K562 (cell line): ENCODE measurements around the gene VARS1. TPM values are rescaled to one million over a fixed set of nuclear protein-coding genes. Genes with fewer than 3 reads are reported as not detected.
A peak's percentile ranks its signal among the peaks of the same experiment; 100 is the strongest.

ENCODE experiments used
- CHD2 ChIP-seq: IDR thresholded peaks from 2 replicates; pipeline ENCODE4 v1.6.1; 2011; ENCODE audit warnings: low read depth, low read length
- EP300 ChIP-seq: IDR thresholded peaks from 2 replicates; pipeline ENCODE4 v1.6.1; 2012; ENCODE audit warnings: low read length, improper control_type of control experiment
- GABPA ChIP-seq: fragments of 200-800 bp; sonication (Bioruptor generic); conservative IDR thresholded peaks from 2 replicates; pipeline ENCODE4 v1.6.1; 2016; ENCODE audit warnings: low read depth, missing genetic modification characterization, missing compliant biosample characterization
- ILF3 ChIP-seq: fragments of 450-650 bp; IDR thresholded peaks from 2 replicates; pipeline ENCODE4 v1.6.1; 2018; ENCODE audit warnings: antibody characterized with exemption, mild to moderate bottlenecking, moderate library complexity, borderline replicate concordance
- ILK ChIP-seq: fragments of 450-650 bp; IDR thresholded peaks from 2 replicates; pipeline ENCODE4 v1.6.1; 2016; ENCODE audit warnings: missing genetic modification characterization, low read depth, mild to moderate bottlenecking, missing compliant biosample characterization, moderate library complexity, borderline replicate concordance
- KDM5B ChIP-seq: fragments of 200-600 bp; sonication (generic); IDR thresholded peaks from 2 replicates; pipeline ENCODE4 v1.6.1; 2012; ENCODE audit warnings: low read depth, mild to moderate bottlenecking, moderate library complexity, low read length, control low read depth, inconsistent platforms; ENCODE audit not compliant: insufficient replicate concordance
- KLF16 ChIP-seq: IDR thresholded peaks from 2 replicates; pipeline ENCODE4 v1.6.1; 2016; ENCODE audit warnings: antibody characterized with exemption
- OTX1 ChIP-seq: fragments of 450-650 bp; formaldehyde crosslinking; IDR thresholded peaks from 2 replicates; pipeline ENCODE4 v1.4.0; 2022; ENCODE audit warnings: mild to moderate bottlenecking
- PHB2 ChIP-seq: fragments of 450-650 bp; IDR thresholded peaks from 2 replicates; pipeline ENCODE4 v1.6.1; 2017; ENCODE audit warnings: low read depth
- RFX7 ChIP-seq: fragments of 250-450 bp; sonication (Bioruptor Pico); IDR thresholded peaks from 2 replicates; pipeline ENCODE4 v1.5.1; 2021; ENCODE audit warnings: mild to moderate bottlenecking
- SNAPC5 ChIP-seq: fragments of 250-450 bp; sonication (Bioruptor Pico); IDR thresholded peaks from 2 replicates; pipeline ENCODE4 v1.8.0; 2021; ENCODE audit warnings: moderate library complexity, mild to moderate bottlenecking, inconsistent platforms
- TRIM28 ChIP-seq: fragments of 450-650 bp; IDR thresholded peaks from 2 replicates; pipeline ENCODE4 v1.6.1; 2017
- ZMIZ1 ChIP-seq, 2 experiments: fragments of 150-350 bp in 1 of 2; IDR thresholded peaks; 2 replicates each; pipeline ENCODE4 v1.6.1; 2012 to 2016; ENCODE audit warnings: low read depth in 2 of 2, low read length in 2 of 2, mild to moderate bottlenecking in 1 of 2, moderate library complexity in 1 of 2
- ZNF280B ChIP-seq: fragments of 250-450 bp; sonication (Bioruptor Pico); IDR thresholded peaks from 2 replicates; pipeline ENCODE4 v1.5.1; 2021; ENCODE audit warnings: mild to moderate bottlenecking
- ZNF445 ChIP-seq: fragments of 250-450 bp; sonication (Bioruptor Pico); IDR thresholded peaks from 2 replicates; pipeline ENCODE4 v1.4.0; 2020; ENCODE audit warnings: low read depth, mild to moderate bottlenecking, moderate library complexity
- ZNF449 ChIP-seq: fragments of 250-450 bp; sonication (Bioruptor Pico); IDR thresholded peaks from 2 replicates; pipeline ENCODE4 v1.8.0; 2022; ENCODE audit warnings: moderate library complexity, mild to moderate bottlenecking, inconsistent platforms
- ZNF583 ChIP-seq: fragments of 250-450 bp; sonication (Bioruptor Pico); IDR thresholded peaks from 2 replicates; pipeline ENCODE4 v1.4.0; 2020
- ZNF75A ChIP-seq: fragments of 450-650 bp; formaldehyde crosslinking; IDR thresholded peaks from 2 replicates; pipeline ENCODE4 v1.4.0; 2020; ENCODE audit warnings: mild to moderate bottlenecking
- polyA plus RNA-seq, 8 experiments: library from polyadenylated mRNA; depleted of rRNA in 4 of 8; stranded (reverse) in 5 of 8; unstranded in 3 of 8; fragments of >200 nt; fragmentation: Nextera tagmentation in 2 of 8; fragmentation: Illumina TruSeq in 1 of 8; extraction: Ambion mirVana in 2 of 8; extraction: Trizol in 1 of 8; gene quantifications; 2 replicates each; pipeline versions ENCODE4 v1.2.1 to v1.2.3, GENCODE V29; 2011 to 2014; ENCODE audit warnings: inconsistent platforms in 1 of 8, missing spikeins in 1 of 8
- total RNA-seq, 7 experiments: library from RNA; depleted of rRNA in 6 of 7; stranded (reverse); fragments of >200 nt in 6 of 7; fragmentation: Illumina TruSeq in 2 of 7; extraction: Trizol in 2 of 7; gene quantifications; 2 replicates each; pipeline versions ENCODE4 v1.2.1 to v1.2.3, GENCODE V29; 2011 to 2021; ENCODE audit warnings: low replicate concordance in 1 of 7
- TF ChIP-seq, protein P1 (sequence below): fragments of 450-650 bp; IDR thresholded peaks from 2 replicates; pipeline ENCODE4 v1.7.1; 2018; ENCODE audit warnings: mild to moderate bottlenecking, low read depth; ENCODE audit not compliant: partially characterized antibody

VARS1 gene
- total and polyA plus RNA-seq, 9 of the 15 experiments (the other 6 are each of a cell fraction or from before 2014, with no cell fraction given): 2.9 to 488 (median 130) TPM

GRCh38 chr6:31776989-31777666, 18.4 kb downstream of the VARS1 start, which contains the start of gene VWA7 (continued):
- no peak for TF ChIP-seq ZNF449 (CRISPR knock-in tag)
- TF ChIP-seq ZNF583 (CRISPR knock-in tag): peak; percentile 86; the same call in 1 of the 2 replicates
- TF ChIP-seq ZNF75A (CRISPR knock-in tag): peak; percentile 63; the same call in 1 of the 2 replicates
- no peak for TF ChIP-seq SNAPC5 (CRISPR knock-in tag)
- TF ChIP-seq EP300: peak; percentile 88
- TF ChIP-seq ZNF280B: no peak
- peak; percentile 78 for TF ChIP-seq OTX1 (CRISPR knock-in tag)
- peak; percentile 83 for TF ChIP-seq TRIM28
- TF ChIP-seq ZNF445 (CRISPR knock-in tag): no peak; the same call in 1 of the 2 replicates
- TF ChIP-seq, protein P1, sequence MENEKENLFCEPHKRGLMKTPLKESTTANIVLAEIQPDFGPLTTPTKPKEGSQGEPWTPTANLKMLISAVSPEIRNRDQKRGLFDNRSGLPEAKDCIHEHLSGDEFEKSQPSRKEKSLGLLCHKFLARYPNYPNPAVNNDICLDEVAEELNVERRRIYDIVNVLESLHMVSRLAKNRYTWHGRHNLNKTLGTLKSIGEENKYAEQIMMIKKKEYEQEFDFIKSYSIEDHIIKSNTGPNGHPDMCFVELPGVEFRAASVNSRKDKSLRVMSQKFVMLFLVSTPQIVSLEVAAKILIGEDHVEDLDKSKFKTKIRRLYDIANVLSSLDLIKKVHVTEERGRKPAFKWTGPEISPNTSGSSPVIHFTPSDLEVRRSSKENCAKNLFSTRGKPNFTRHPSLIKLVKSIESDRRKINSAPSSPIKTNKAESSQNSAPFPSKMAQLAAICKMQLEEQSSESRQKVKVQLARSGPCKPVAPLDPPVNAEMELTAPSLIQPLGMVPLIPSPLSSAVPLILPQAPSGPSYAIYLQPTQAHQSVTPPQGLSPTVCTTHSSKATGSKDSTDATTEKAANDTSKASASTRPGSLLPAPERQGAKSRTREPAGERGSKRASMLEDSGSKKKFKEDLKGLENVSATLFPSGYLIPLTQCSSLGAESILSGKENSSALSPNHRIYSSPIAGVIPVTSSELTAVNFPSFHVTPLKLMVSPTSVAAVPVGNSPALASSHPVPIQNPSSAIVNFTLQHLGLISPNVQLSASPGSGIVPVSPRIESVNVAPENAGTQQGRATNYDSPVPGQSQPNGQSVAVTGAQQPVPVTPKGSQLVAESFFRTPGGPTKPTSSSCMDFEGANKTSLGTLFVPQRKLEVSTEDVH: peak; percentile 74
- TF ChIP-seq GABPA (tag): peak; percentile 55; the same call in 1 of the 2 replicates
- 0 out of 2 replicates have a peak, but pooled peaks have one; percentile 16 for TF ChIP-seq RFX7
- peak in 1 of 2 experiments; percentile 84; a peak in 2 of 4 replicates for TF ChIP-seq ZMIZ1 (IDR thresholded peaks at IDR 0.05; ENCODE audit: low read depth in 2 of 2, low read length in 2 of 2)
- TF ChIP-seq ILF3: no peak
- TF ChIP-seq ILK (tag): no peak
- TF ChIP-seq KLF16: peak; percentile 95
- TF ChIP-seq PHB2: no peak
- peak; percentile 49 for TF ChIP-seq CHD2
- no peak for TF ChIP-seq KDM5B
